ENCODE data around the gene SCN5A. TPM values are rescaled to one million over a fixed set of nuclear protein-coding genes. Genes with fewer than 3 reads are reported as not detected.

The SCN5A gene
- total and polyA plus RNA-seq, 2 experiments from 2014 or later: not detected

DNA sequence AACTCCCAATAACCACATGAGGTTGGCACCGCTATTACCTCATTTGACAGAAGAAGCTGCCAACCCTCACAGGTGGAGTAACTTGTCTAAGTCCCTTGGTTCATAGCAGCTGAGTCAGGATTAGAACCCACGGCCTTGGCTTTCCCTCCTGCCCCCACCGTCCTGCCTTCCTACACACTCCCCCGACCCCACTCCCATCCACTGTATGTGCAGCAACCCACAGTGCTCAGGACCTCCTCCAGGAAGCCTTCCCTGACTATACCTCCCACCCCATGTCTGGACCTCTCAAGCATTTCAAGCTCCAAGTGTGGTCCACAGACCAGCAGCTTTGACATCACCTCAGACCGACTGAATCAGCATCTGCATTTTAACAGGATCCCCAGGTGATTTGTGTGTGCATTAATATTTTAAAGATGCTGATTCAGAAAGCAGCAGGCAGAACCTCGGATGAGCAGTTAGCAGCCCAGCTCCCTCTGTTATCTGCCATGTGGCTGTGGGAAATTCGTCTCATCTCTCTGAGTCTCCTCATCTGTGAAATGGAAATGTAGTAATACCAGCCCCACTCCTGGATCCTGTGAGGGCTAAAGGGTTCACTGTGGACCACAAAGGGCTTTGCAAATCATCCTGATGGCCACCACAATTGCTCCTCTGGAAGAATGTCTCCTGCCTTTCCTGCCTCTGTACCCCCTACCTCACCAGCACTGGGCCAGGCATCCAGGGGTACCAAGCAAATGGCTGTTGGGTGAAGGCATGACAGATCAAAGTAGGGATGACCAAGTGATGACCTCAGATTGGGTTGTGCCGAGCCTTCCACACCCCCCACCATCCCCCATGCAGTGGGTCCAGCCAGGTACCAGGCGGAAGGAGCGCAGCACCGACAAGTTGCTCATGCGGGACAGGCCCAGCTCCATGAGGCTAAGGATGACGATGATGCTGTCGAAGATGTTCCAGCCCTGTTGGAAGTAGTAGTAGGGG lies 62.7 kb downstream of the SCN5A start:
- no peak for DNase-seq
- no peaks in the 10 kb centered on the region for H3K9me3 ChIP-seq (ENCODE audit: low read depth)
- TF ChIP-seq EZH2 (IDR thresholded peaks at IDR 0.05; ENCODE audit: insufficient read depth, poor library complexity, severe bottlenecking): no peak
- TF ChIP-seq EZH2phosphoT487 (IDR thresholded peaks at IDR 0.05; ENCODE audit: insufficient read depth, low read depth): no peak
- H3K4me3 ChIP-seq: no peak overlapping the region
- peaks cover 11% of the 10 kb centered on the region; the same call in 1 of the 2 replicates for H3K27me3 ChIP-seq (replicated peaks; ENCODE audit: insufficient read depth)
- no peak overlapping the region for H3K27ac ChIP-seq
- H3K9me2 ChIP-seq (ENCODE audit: insufficient read depth): no peaks in the 10 kb centered on the region
- no peak overlapping the region for H2AFZ ChIP-seq
- H3K79me2 ChIP-seq (ENCODE audit: insufficient read depth): no peaks in the 10 kb centered on the region
- no peak overlapping the region for H3K4me2 ChIP-seq (ENCODE audit: unreplicated experiment)
- H3K4me1 ChIP-seq (ENCODE audit: insufficient read depth): no peaks in the 10 kb centered on the region
- no peaks in the 10 kb centered on the region for H4K20me1 ChIP-seq (ENCODE audit: insufficient read depth)
- no peaks in the 10 kb centered on the region for H3F3A ChIP-seq (ENCODE audit: insufficient read depth)
- no peak overlapping the region for H3K9ac ChIP-seq
- 46 to 48% methylated on average over 13 to 14 of the region's 14 CpGs for WGBS, 2 experiments (ENCODE audit: low coverage in 1 of 2, low lambda C conversion rate in 2 of 2, missing lambda C conversion rate in 2 of 2)
- no peaks in the 10 kb centered on the region for H3K36me3 ChIP-seq (ENCODE audit: low read depth)
- in situ Hi-C loops (cut with MboI): no loop called here

DNA sequence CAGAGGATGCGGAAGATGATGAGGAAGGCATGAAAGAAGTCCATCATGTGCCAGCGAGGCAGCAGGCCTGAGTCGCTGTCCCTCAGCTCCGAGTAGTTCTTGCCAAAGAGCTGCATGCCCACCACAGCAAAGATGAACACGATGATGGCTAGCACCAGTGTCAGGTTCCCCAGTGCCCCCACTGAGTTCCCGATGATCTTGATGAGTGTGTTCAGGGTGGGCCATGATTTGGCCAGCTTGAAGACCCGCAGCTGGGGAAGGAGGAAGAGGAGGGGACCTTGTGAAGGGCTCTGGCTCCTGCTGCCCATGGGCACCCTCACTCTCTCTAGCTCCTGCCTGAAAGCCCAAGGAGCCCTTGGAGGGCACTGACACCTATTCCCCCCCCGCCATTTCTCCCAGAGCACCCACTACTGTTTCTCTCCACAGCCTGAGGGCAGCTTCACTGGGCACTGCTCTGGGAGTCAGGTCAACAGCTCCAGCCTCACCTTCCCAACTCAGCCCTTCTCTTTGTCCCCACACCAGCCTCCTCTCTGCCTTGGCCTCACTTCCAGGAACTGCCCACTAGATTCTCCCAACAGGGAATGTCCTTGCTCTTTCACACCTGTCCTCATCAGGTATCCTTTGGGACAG lies 63.6 kb downstream of the SCN5A start:
- no peaks in the 10 kb centered on the region for H3K79me2 ChIP-seq (ENCODE audit: insufficient read depth)
- H3K9me3 ChIP-seq (ENCODE audit: low read depth): no peaks in the 10 kb centered on the region
- no peak overlapping the region for H3K27ac ChIP-seq
- no peaks in the 10 kb centered on the region for H3F3A ChIP-seq (ENCODE audit: insufficient read depth)
- H2AFZ ChIP-seq: no peak overlapping the region
- 0 out of 2 replicates have a peak, but pooled peaks cover 2% of the 10 kb centered on the region for H3K27me3 ChIP-seq (replicated peaks; ENCODE audit: insufficient read depth)
- H3K36me3 ChIP-seq (ENCODE audit: low read depth): no peaks in the 10 kb centered on the region
- 47 to 55% methylated on average over 7 to 8 of the region's 8 CpGs for WGBS, 2 experiments (ENCODE audit: low coverage in 1 of 2, low lambda C conversion rate in 2 of 2, missing lambda C conversion rate in 2 of 2)
- H3K4me2 ChIP-seq (ENCODE audit: unreplicated experiment): no peak overlapping the region
- no peak overlapping the region for H3K4me3 ChIP-seq
- no peaks in the 10 kb centered on the region for H4K20me1 ChIP-seq (ENCODE audit: insufficient read depth)
- no peak for DNase-seq
- TF ChIP-seq EZH2 (IDR thresholded peaks at IDR 0.05; ENCODE audit: insufficient read depth, poor library complexity, severe bottlenecking) (no peak), EZH2phosphoT487 (IDR thresholded peaks at IDR 0.05; ENCODE audit: insufficient read depth, low read depth) (no peak)
- no peaks in the 10 kb centered on the region for H3K9me2 ChIP-seq (ENCODE audit: insufficient read depth)
- no peaks in the 10 kb centered on the region for H3K4me1 ChIP-seq (ENCODE audit: insufficient read depth)
- in situ Hi-C loops (cut with MboI): no loop called here
- no peak overlapping the region for H3K9ac ChIP-seq

DNA sequence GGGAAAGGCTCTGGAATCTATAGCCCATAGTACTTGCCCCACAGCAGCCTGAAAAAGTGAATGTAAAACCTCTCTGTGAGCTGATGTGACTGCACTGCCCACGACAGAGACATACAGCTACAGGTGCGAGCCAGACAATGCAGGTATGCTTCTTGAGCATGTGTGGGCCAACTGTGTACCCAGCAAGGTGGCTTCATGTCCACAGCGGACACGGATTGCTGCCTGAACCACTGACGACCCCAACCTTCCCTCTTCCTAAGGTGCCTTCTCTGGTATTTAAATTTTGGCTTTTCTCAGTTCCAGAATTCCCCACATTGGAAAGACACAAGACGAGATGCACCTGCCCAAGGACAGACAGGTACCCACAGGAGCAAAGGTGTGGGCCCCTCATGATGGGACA lies 65.8 kb downstream of the SCN5A start:
- Histone ChIP-seq H3K4me3 (no peak overlapping the region), H3K9me3 (ENCODE audit: low read depth) (no peaks in the 10 kb centered on the region), H3K79me2 (ENCODE audit: insufficient read depth) (no peaks in the 10 kb centered on the region), H3K9me2 (ENCODE audit: insufficient read depth) (no peaks in the 10 kb centered on the region), H2AFZ (no peak overlapping the region), H3K27me3 (replicated peaks; ENCODE audit: insufficient read depth) (no peaks in the 10 kb centered on the region), H3K4me1 (ENCODE audit: insufficient read depth) (no peaks in the 10 kb centered on the region), H3K9ac (no peak overlapping the region), H3F3A (ENCODE audit: insufficient read depth) (no peaks in the 10 kb centered on the region), H3K36me3 (ENCODE audit: low read depth) (no peaks in the 10 kb centered on the region), H4K20me1 (ENCODE audit: insufficient read depth) (no peaks in the 10 kb centered on the region), H3K27ac (no peak overlapping the region), H3K4me2 (ENCODE audit: unreplicated experiment) (no peak overlapping the region)
- WGBS, 2 experiments (ENCODE audit: low coverage in 1 of 2, low lambda C conversion rate in 2 of 2, missing lambda C conversion rate in 2 of 2): 39% methylated on average over 6 of the region's 6 CpGs
- no peak for DNase-seq
- in situ Hi-C loops (cut with MboI): no loop called here
- TF ChIP-seq EZH2 (IDR thresholded peaks at IDR 0.05; ENCODE audit: insufficient read depth, poor library complexity, severe bottlenecking): no peak
- TF ChIP-seq EZH2phosphoT487 (IDR thresholded peaks at IDR 0.05; ENCODE audit: insufficient read depth, low read depth): no peak

DNA sequence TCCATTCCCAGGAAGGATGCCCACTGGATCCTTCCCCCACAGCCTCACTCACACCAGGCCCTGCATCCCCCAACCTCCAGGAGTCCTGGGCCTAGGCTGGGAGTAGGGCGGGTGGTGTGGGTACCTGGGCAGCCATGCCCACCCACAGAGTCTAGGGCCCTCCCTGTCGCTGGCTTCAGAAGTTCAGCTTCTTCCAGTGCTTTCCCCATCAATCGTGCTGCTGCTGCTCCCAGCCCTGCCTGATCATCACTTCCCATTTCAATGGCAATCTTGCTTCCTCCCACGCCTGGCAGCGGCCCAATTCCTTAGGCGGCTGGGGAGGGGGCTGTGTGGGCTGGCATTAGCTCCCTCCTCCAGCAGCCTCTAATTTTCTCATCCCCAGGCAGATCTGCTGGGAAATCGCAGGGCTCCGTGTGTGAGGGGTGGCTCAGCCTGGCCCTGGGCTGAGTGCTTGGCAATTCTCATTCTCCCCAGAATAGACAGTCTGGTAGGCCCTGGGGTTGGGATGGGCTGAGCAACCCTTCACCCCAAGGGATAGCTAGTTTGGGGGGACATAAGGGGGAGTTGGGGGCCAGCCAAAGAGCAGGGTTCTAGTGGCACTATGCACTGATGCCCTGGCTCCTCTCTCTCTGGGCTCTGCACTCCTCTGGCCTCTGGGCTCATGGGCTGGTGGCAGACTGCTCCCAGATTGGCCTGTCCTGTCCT lies 66.4 kb downstream of the SCN5A start:
- no peaks in the 10 kb centered on the region for H4K20me1 ChIP-seq (ENCODE audit: insufficient read depth)
- in situ Hi-C loops (cut with MboI): no loop called here
- no peaks in the 10 kb centered on the region for H3K4me1 ChIP-seq (ENCODE audit: insufficient read depth)
- H3K27me3 ChIP-seq (replicated peaks; ENCODE audit: insufficient read depth): no peaks in the 10 kb centered on the region; the same call in 1 of the 2 replicates
- H3K4me2 ChIP-seq (ENCODE audit: unreplicated experiment): no peak overlapping the region
- H3K4me3 ChIP-seq: no peak overlapping the region
- H3K36me3 ChIP-seq (ENCODE audit: low read depth): no peaks in the 10 kb centered on the region
- no peaks in the 10 kb centered on the region for H3K9me3 ChIP-seq (ENCODE audit: low read depth)
- DNase-seq: no peak
- no peaks in the 10 kb centered on the region for H3K9me2 ChIP-seq (ENCODE audit: insufficient read depth)
- no peaks in the 10 kb centered on the region for H3K79me2 ChIP-seq (ENCODE audit: insufficient read depth)
- WGBS, 2 experiments (ENCODE audit: low coverage in 1 of 2, low lambda C conversion rate in 2 of 2, missing lambda C conversion rate in 2 of 2): 35 to 40% methylated on average over 7 to 8 of the region's 8 CpGs
- no peaks in the 10 kb centered on the region for H3F3A ChIP-seq (ENCODE audit: insufficient read depth)
- no peak overlapping the region for H3K27ac ChIP-seq
- H3K9ac ChIP-seq: no peak overlapping the region
- no peak overlapping the region for H2AFZ ChIP-seq
- TF ChIP-seq EZH2phosphoT487 (IDR thresholded peaks at IDR 0.05; ENCODE audit: insufficient read depth, low read depth) (no peak), EZH2 (IDR thresholded peaks at IDR 0.05; ENCODE audit: insufficient read depth, poor library complexity, severe bottlenecking) (no peak)

All from GM23248 (cell line).